Measurements from ENCODE around the gene FUCA2. TPM values are rescaled to one million over a fixed set of nuclear protein-coding genes. Genes with fewer than 3 reads are reported as not detected.

FUCA2 gene
- total and polyA plus RNA-seq, 2 of the 8 experiments (the other 6 are each of a cell fraction or from before 2014, with no cell fraction given) = 24.2 to 47.2 TPM

DNA sequence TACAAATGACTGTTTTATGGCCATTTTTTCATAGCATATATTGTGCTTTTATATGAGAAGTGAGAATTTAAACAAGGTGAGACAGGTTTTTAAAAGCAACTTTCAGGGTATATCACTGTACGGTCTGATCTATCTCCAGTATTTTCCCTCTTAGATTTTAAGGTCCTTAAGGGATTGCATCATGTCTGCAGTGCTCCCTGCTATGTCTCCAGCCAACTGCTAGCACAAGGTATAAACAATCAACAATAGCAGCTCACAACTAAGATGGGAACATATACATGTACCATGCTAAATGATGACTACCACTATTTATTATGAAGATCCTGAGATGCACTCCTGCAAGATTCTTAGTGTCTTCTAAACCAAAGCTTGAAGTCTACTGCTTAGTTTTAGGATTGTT is 7.2 kb downstream of the FUCA2 start:
- no peak for TF ChIP-seq GABPA (IDR thresholded peaks at IDR 0.05; ENCODE audit: borderline replicate concordance, insufficient read depth, low read length)
- no peak for TF ChIP-seq SIX5 (IDR thresholded peaks at IDR 0.05; ENCODE audit: low read depth, low read length)
- H4K5ac ChIP-seq (ENCODE audit: insufficient read length, low read depth, low read length) = no peak overlapping the region
- H2AK5ac ChIP-seq (ENCODE audit: low read depth, low read length) = no peak overlapping the region
- no peak overlapping the region for H3K4me3 ChIP-seq (ENCODE audit: extremely low read depth in 1 of 4, insufficient read depth in 2 of 4, low read depth in 3 of 4, low read length in 4 of 4)
- no peak overlapping the region for H3K18ac ChIP-seq (ENCODE audit: extremely low read depth, low read length)
- H3K9me3 ChIP-seq (ENCODE audit: insufficient read depth in 2 of 2, low read depth in 1 of 2, low read length in 1 of 2) = no peaks in the 10 kb centered on the region
- no peak overlapping the region for H4K91ac ChIP-seq (replicated peaks; ENCODE audit: insufficient read length, low read length)
- 92% methylated on average over 1 of the region's 1 CpG; no CpG with 5 or more reads in 1 of the 2 experiments for WGBS, 2 experiments (ENCODE audit: extremely low coverage in 1 of 2, insufficient coverage in 1 of 2, insufficient read length in 1 of 2, insufficient replicate concordance in 2 of 2, low coverage in 1 of 2, low lambda C conversion rate in 2 of 2, missing lambda C conversion rate in 1 of 2)
- no peak overlapping the region for H2BK15ac ChIP-seq (ENCODE audit: low read length)
- H2BK12ac ChIP-seq (ENCODE audit: low read depth, low read length) = no peak overlapping the region
- POLR2A ChIA-PET (ENCODE audit: partially characterized antibody) = interaction anchor here (2.1 kb wide), 1 partner anchor 8 kb away, joined by 5 read pairs; no protein-coding TSS in a partner anchor
- H3K14ac ChIP-seq (ENCODE audit: insufficient read length) = no peak overlapping the region
- no peak overlapping the region for H2BK20ac ChIP-seq (ENCODE audit: low read length)
- H3K23me2 ChIP-seq (ENCODE audit: low read depth, low read length) = no peaks in the 10 kb centered on the region
- peaks cover 2% of the 10 kb centered on the region in 2 experiments for H4K20me1 ChIP-seq (replicated peaks in 1 of 2; ENCODE audit: control insufficient read depth in 1 of 2, insufficient read depth in 2 of 2, low read length in 2 of 2)
- H3K4me1 ChIP-seq (replicated peaks in 1 of 4; ENCODE audit: control insufficient read depth in 3 of 4, insufficient read depth in 4 of 4, low read length in 3 of 4) = no peaks in the 10 kb centered on the region
- no peaks in the 10 kb centered on the region; the same call in 1 of the 2 replicates for H3K79me1 ChIP-seq (ENCODE audit: low read depth, low read length)
- DNase-seq (ENCODE audit: low read depth in 1 of 2, low spot score in 2 of 2) (no peak), FAIRE-seq (no peak)
- no peak overlapping the region for H2BK120ac ChIP-seq (replicated peaks; ENCODE audit: low read depth, low read length)
- H3K4me2 ChIP-seq (ENCODE audit: insufficient read depth in 1 of 2, low read depth in 2 of 2, low read length in 2 of 2) = no peak overlapping the region
- H3K36me3 ChIP-seq (ENCODE audit: control insufficient read depth in 2 of 4, insufficient read depth in 4 of 4, low read length in 3 of 4) = peaks cover 2 to 52% (median 17%) of the 10 kb centered on the region in 4 experiments; a peak in 7 of 8 replicates
- CTCF ChIA-PET (ENCODE audit: partially characterized antibody) = interaction anchor here (0.7 kb wide), 1 partner anchor 9 kb away, joined by 3 read pairs; no protein-coding TSS in a partner anchor
- peaks cover 0 to 7% of the 10 kb centered on the region in 2 experiments; a peak in 1 of 4 replicates for H3K79me2 ChIP-seq (ENCODE audit: control insufficient read depth in 1 of 2, insufficient read depth in 2 of 2, low read length in 2 of 2)
- no peak overlapping the region for H4K8ac ChIP-seq (ENCODE audit: extremely low read depth, insufficient read depth, low read length)
- no peak overlapping the region for H3K4ac ChIP-seq (replicated peaks; ENCODE audit: insufficient read length, low read depth, low read length)
- H3K56ac ChIP-seq (replicated peaks; ENCODE audit: insufficient read length, low read depth, low read length) = no peak overlapping the region
- no peak overlapping the region for H3K9ac ChIP-seq (replicated peaks in 1 of 4; ENCODE audit: extremely low read depth in 1 of 4, low read depth in 3 of 4, low read length in 3 of 4)
- no peak overlapping the region for H3K27ac ChIP-seq (ENCODE audit: low read depth, low read length)
- no peaks in the 10 kb centered on the region for H3K27me3 ChIP-seq (replicated peaks in 1 of 4; ENCODE audit: control insufficient read depth in 3 of 4, extremely low read depth in 1 of 4, insufficient read depth in 3 of 4, low read length in 3 of 4)
- no peak overlapping the region for H3K23ac ChIP-seq (ENCODE audit: insufficient read length)
- no peak overlapping the region for H2BK5ac ChIP-seq (ENCODE audit: low read depth, low read length)
- no peak overlapping the region for H2AFZ ChIP-seq (ENCODE audit: low read length)

All from H1 (cell line).